ENCODE results near the gene FBN3. TPM values are rescaled to one million over a fixed set of nuclear protein-coding genes. Genes with fewer than 3 reads are reported as not detected.

Gene FBN3
- total RNA-seq, 1 donor, result not detected

DNA sequence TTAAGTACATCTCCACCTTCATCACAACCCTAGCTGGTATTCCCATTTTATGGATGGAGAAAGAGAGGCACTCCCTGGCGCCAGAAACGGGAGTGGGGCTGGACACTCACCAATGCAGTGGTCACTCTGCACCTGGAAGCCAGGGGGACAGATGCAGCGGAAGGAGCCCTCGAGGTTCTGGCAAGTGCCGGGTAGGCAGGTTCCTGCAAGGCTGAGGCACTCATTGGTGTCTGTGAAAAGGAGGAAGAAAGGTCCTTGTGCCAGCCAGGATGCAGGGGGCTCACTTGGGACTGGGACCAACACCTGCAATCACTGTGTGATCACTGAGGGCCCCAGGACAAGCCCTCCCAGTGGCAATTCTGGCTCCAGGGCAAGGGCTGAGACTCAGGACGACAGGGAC, 55.1 kb downstream of the FBN3 start:
- H3K27me3 ChIP-seq (ENCODE audit: insufficient read depth, low read length), result no peaks in the 10 kb centered on the region
- H3K9me3 ChIP-seq (ENCODE audit: low read depth, low read length), result peaks cover 11% of the 10 kb centered on the region
- no peak overlapping the region for H3K4me3 ChIP-seq (ENCODE audit: low read length)
- H3K4me1 ChIP-seq (ENCODE audit: insufficient read depth, low read length), result no peaks in the 10 kb centered on the region

DNA sequence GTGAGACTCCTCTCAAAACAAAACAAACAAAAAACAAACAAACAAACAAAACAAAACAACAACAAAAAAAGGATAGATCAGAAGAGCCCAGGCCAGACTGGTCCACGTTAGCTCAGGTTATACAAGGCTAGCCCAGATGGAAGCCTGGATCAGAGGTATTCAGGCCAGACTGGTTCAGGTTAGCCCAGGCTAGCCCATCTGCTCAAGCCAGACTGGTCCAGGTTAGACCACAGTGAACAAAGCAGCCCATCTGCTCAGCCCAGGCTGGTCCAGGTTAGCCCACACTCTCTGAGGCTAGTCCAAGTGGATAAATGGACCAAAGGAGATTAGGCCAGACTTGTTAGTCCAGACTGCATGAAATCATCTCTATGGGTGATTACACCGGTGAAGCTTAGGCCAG, 55.7 kb downstream of the FBN3 start:
- Histone ChIP-seq H3K9me3 (ENCODE audit: low read depth, low read length) (peaks cover 11% of the 10 kb centered on the region), H3K4me1 (ENCODE audit: insufficient read depth, low read length) (no peaks in the 10 kb centered on the region), H3K4me3 (ENCODE audit: low read length) (no peak overlapping the region), H3K27me3 (ENCODE audit: insufficient read depth, low read length) (no peaks in the 10 kb centered on the region)

DNA sequence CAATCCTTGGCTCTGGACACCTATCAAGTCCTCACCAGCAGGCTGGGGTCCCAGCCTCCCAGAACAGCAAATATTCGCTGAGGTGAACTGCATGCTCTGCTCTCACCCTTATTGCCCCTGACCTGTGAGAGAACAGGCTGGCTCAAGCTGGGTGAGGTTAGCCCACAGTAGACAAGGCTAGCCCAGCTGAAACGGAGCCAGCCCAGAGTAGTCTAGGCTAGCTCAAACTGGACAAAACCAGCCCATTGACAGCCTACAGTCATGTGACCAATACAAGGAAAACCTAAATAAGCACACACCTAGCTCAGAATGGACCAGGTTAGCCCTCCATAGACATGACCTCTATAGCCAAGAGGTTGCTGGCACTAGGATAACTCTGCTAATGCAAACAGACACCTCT, 58.4 kb downstream of the FBN3 start:
- H3K4me3 ChIP-seq (ENCODE audit: low read length), result no peak overlapping the region
- H3K27me3 ChIP-seq (ENCODE audit: insufficient read depth, low read length), result no peaks in the 10 kb centered on the region
- peaks cover 9% of the 10 kb centered on the region for H3K9me3 ChIP-seq (ENCODE audit: low read depth, low read length)
- H3K4me1 ChIP-seq (ENCODE audit: insufficient read depth, low read length), result no peaks in the 10 kb centered on the region

DNA sequence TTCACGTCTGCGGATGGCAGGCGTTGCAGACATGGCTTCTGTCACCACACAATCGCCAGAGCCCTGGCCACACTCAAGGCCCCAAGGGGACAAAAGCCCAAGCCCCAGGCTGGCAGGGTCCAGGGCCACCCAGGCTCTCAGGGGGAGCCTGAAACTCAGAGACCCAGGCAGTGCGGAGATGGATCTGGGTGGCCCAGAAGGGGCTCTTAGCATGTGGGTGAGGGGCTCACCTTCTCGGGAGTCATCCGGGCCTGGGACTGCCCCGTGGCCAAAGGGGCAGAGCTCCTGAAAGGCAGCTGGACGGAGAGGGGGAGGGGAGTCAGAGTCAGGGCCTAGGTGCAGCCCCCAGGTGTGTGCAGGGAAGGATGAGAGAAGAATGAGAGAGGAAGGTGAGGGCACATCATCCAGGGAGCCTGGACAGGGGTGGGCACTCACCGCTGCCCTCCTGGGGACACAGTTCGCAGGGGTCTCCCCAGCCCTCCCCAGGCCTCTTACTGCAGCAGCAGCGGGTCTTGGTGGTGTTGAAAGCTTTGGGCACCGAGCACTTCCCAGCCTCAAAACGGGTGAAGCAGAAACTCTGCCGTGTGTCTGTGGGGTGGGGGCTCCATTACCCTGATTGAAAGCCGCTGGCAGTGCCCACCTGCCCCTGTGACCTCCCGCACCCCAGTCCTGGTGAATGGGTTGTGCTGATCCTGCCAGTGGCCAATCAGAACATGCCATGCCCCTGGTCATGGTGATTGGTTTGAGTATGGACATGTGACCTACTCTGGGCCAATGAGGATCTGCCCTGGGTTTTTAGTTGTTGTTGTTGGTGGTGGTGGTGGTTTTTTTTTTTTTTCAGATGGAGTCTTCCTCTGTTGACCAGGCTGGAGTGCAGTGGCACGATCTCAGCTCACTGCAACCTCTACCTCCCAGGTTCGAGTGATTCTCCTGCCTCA, 59.5 kb downstream of the FBN3 start:
- Histone ChIP-seq H3K4me1 (ENCODE audit: insufficient read depth, low read length) (no peaks in the 10 kb centered on the region), H3K9me3 (ENCODE audit: low read depth, low read length) (no peaks in the 10 kb centered on the region), H3K27me3 (ENCODE audit: insufficient read depth, low read length) (no peaks in the 10 kb centered on the region), H3K4me3 (ENCODE audit: low read length) (no peak overlapping the region)

DNA sequence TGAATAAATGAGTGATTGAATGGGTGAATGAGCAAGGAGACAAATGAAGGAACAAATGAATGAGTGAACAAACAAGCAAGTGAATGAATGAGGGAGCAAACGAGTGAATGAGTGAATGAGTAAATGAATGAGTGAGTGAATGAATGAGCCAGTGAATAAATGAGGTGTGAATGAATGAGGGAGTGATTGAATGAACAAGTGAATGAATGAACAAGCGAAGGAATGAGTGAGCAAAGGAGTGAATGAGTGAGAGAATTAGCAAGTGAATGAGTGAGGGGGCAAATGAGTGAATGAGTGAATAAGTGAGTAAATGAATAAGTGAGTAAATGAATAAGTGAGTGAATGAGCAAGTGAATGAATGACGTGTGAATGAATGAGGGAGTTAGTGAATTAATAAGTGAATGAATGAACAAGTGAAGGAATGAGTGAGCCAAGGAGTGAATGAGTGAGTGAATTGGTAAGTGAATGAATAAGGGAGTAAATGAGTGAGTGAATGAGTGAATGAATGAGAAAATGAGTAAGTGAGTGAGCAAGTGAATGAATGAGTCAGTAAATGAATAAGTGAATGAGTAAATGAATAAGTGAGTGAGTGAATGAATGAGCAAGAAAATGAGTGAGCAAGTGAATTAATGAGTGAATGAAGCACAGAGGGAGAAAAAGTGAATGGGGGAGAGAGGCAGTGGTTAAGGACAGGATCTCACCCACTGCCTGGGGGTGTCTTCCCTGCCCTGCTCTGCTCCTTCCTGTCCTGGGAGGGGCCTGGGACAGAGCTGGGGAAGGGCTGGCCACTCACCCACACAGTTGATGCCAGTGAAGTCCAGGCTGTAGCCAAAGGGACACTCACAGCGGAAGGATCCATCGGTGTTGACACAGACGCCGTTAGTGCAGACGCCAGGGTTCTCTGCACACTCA, 60.4 kb downstream of the FBN3 start:
- Histone ChIP-seq H3K27me3 (ENCODE audit: insufficient read depth, low read length) (no peaks in the 10 kb centered on the region), H3K4me1 (ENCODE audit: insufficient read depth, low read length) (no peaks in the 10 kb centered on the region), H3K4me3 (ENCODE audit: low read length) (no peak overlapping the region), H3K9me3 (ENCODE audit: low read depth, low read length) (no peaks in the 10 kb centered on the region)

DNA sequence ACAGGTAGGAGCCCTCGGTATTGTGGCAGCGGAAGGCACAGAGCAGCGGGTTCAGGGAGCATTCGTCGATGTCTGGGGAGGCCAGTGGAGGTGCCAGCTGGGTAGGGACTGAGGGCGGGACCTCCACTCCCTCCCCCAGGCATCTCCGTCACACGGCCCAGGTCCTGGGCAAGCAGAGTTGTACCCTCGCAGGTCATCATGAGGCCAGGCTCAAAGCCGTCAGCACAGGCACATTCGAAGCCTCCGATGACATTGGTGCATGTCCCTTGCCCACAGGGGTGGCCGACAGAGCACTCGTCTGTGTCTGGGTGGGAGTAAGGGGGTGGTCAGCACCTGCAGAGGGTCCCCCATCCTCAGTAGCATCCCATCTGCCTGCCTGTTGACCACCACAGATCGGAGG, 61.5 kb downstream of the FBN3 start:
- Histone ChIP-seq H3K9me3 (ENCODE audit: low read depth, low read length) (no peaks in the 10 kb centered on the region), H3K4me1 (ENCODE audit: insufficient read depth, low read length) (no peaks in the 10 kb centered on the region), H3K4me3 (ENCODE audit: low read length) (no peak overlapping the region), H3K27me3 (ENCODE audit: insufficient read depth, low read length) (no peaks in the 10 kb centered on the region)

DNA sequence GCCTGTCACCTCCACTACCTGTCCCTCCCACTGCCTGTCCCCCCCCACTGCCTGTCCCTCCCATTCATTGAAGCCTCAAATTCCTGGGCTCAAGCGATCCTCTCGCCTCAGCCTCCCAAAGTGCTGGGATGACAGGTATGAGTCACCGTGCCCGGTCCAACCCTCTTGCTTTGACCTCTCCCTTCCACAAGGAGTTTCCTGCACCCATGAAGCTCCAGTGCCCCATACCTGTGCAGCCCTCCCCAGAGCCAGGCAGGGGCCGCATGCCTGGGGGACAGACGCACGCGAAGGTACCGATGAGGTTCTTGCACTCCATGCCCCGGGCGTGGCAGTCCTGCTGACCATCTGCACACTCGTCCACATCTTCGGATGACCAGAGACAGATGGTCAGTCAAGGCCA, 62.5 kb downstream of the FBN3 start:
- Histone ChIP-seq H3K4me3 (ENCODE audit: low read length) (no peak overlapping the region), H3K9me3 (ENCODE audit: low read depth, low read length) (no peaks in the 10 kb centered on the region), H3K4me1 (ENCODE audit: insufficient read depth, low read length) (no peaks in the 10 kb centered on the region), H3K27me3 (ENCODE audit: insufficient read depth, low read length) (no peaks in the 10 kb centered on the region)

DNA sequence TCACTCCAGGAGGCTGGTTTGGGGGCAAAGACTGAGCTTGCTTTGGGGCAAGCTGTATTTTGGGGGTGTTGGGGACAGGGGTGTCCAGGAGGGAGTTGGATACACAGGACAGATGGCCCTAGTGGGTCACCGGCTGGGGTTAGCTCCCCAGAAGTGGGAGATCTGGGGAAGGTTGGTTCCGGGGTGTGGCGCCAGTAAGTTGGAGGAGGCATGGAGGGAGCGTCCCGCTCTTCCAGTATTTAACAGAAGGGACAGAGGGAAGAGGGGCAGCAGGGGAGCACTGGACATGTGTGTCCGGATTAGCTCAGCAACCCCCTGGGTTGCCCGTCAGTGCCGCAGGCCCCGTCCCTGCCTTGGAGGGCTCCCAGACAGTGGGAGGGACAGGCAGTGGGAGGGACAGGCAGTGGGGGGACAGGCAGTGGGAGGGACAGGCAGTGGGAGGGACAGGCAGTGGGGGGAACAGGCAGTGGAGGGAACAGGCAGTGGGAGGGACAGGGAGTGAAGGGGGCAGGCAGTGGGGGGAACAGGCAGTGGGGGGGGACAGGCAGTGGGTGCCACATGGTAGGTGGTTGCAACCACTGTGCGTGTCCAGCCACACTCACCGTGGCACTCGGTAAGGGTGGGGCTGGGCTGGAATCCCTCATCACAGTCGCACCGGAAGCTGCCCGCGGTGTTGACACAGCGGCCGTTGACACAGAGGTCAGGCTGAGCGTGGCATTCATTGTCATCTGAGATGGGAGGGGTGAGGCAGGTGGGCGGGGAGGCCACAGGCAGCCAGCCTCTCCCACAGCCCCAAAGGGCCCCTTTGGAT, 63.6 kb downstream of the FBN3 start:
- no peak overlapping the region for H3K4me3 ChIP-seq (ENCODE audit: low read length)
- H3K9me3 ChIP-seq (ENCODE audit: low read depth, low read length), result no peaks in the 10 kb centered on the region
- no peaks in the 10 kb centered on the region for H3K27me3 ChIP-seq (ENCODE audit: insufficient read depth, low read length)
- no peaks in the 10 kb centered on the region for H3K4me1 ChIP-seq (ENCODE audit: insufficient read depth, low read length)

DNA sequence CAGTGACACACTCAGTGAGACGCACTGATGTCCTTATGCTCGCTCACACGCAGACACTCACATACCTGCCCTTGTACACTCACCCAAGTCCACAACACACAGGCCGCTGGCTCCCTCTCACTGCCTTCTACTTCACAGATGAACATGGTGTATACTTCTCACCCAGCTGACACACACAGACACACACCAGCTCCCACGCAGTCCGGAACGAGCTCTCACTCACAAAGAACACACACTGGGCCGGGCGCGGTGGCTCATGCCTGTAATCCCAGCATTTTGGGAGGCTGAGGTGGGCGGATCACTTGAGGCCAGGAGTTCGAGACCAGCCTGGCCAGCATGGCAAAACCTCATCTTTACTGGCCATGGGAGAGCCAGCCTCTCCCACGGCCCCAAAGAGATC, 65.2 kb downstream of the FBN3 start:
- Histone ChIP-seq H3K4me3 (ENCODE audit: low read length) (no peak overlapping the region), H3K9me3 (ENCODE audit: low read depth, low read length) (no peaks in the 10 kb centered on the region), H3K27me3 (ENCODE audit: insufficient read depth, low read length) (no peaks in the 10 kb centered on the region), H3K4me1 (ENCODE audit: insufficient read depth, low read length) (no peaks in the 10 kb centered on the region)

DNA sequence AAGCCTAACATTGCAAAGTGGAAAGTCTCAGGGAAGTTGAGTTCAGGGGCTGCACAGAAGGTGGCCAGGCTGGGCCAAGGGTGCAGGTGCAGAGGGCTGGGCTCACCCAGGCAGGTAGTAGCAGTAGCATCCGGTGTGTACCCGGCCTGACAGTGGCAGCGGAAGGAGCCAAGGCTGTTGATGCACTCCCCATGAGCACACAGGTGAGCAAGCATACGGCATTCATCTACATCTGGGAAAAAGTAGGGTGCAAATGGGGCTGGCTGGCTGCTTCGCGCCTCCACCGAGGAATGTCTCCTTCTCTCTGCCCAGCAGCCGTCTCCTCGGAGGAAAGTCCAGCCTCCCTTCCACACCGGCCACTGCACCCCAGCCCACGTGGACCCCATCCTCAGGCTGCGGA, 66.3 kb downstream of the FBN3 start:
- no peak overlapping the region for H3K4me3 ChIP-seq (ENCODE audit: low read length)
- H3K4me1 ChIP-seq (ENCODE audit: insufficient read depth, low read length), result no peaks in the 10 kb centered on the region
- no peaks in the 10 kb centered on the region for H3K9me3 ChIP-seq (ENCODE audit: low read depth, low read length)
- H3K27me3 ChIP-seq (ENCODE audit: insufficient read depth, low read length), result no peaks in the 10 kb centered on the region

DNA sequence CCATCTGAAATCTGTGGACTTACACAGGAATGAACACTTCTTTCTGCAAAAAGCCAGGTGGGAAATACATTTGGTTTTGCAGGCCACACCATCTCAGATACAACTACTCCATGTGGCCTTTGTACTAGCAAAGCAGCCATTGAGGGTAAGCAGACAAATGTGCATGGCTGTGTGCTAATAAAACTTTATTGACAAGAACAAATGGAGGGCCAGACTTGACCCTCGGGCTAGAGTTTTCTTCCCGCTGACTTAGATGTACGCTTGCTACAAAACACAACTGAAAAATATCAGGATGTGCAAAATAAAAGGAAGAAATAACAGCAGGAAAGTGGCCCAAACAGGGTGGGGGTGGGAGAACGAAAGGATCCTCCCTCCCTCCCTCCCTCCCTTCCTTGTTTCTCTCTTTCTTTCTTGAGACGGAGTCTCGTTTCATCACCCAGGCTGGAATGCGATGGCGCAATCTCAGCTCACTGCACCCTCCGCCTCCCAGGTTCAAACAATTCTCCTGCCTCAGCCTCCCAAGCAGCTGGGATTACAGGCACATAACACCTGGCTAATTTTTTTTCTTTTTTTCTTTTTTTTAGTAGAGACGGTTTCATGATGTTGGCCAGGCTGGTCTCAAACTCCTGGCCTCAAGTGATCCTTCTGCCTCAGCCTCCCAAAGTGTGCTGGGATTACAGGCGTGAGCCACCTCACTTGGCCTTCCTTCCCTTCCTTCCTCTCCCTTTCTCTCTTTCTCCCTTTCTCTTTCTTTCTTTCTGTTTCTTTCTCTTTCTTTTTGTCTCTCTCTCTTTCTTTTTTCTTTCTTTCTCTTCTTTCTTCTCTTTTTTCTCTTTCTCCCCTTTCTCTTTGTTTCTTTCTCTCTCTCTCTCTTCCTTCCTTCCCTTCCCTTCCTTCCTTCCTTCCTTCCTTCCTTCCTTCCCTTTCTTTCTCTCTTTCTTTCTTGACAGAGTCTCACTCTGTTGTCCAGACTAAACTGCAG, 67.5 kb downstream of the FBN3 start:
- Histone ChIP-seq H3K4me1 (ENCODE audit: insufficient read depth, low read length) (no peaks in the 10 kb centered on the region), H3K4me3 (ENCODE audit: low read length) (no peak overlapping the region), H3K27me3 (ENCODE audit: insufficient read depth, low read length) (no peaks in the 10 kb centered on the region), H3K9me3 (ENCODE audit: low read depth, low read length) (no peaks in the 10 kb centered on the region)

DNA sequence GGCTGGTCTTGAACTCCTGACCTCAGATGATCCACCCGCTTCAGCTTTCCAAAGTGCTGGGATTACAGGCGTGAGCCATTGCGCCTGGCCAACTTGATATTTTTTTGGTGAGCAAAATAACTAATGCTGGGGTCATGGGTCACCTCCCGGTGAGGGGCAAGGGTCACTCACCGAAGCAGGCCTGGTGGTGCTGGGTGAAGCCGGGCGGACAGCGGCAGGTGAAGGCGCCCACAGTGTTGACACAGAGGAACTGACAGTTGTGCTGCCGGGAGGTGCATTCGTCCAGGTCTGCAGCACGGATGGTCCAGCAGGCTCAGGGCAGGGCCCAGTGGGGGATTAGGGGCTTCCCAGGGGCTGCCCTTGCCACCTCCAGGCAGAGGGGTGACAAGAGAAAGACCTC, 68.6 kb downstream of the FBN3 start:
- H3K9me3 ChIP-seq (ENCODE audit: low read depth, low read length), result no peaks in the 10 kb centered on the region
- H3K27me3 ChIP-seq (ENCODE audit: insufficient read depth, low read length), result no peaks in the 10 kb centered on the region

DNA sequence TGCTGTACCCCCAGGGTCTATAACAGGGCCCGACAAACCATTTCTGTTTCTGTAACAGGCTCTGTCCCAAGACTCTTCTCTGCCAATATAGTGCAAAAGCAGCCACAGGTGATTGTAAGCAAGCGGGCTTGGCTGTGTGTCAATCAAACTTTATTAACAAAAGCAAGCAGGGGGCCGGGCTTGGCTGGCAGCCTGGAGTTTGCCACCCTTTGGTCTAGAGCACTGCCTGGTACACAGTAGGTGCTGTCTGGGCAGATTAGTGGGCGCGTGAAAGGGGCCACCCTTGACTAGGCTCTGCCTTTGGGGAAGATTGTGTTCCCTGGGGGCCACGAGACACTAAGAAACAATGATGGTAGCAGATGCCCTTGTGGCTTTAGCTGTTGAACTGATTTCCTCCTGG, 69.4 kb downstream of the FBN3 start:
- H3K9me3 ChIP-seq (ENCODE audit: low read depth, low read length), result no peaks in the 10 kb centered on the region
- H3K4me3 ChIP-seq (ENCODE audit: low read length), result no peak overlapping the region
- no peaks in the 10 kb centered on the region for H3K4me1 ChIP-seq (ENCODE audit: insufficient read depth, low read length)
- H3K27me3 ChIP-seq (ENCODE audit: insufficient read depth, low read length), result no peaks in the 10 kb centered on the region

More for the DNA sequence above, 68.6 kb downstream of the FBN3 start:
- Histone ChIP-seq H3K4me1 (ENCODE audit: insufficient read depth, low read length) (no peaks in the 10 kb centered on the region), H3K4me3 (ENCODE audit: low read length) (no peak overlapping the region)

Data from mononuclear cell (primary cell).